Measurements from ENCODE around the gene RHOT2.

DNA sequence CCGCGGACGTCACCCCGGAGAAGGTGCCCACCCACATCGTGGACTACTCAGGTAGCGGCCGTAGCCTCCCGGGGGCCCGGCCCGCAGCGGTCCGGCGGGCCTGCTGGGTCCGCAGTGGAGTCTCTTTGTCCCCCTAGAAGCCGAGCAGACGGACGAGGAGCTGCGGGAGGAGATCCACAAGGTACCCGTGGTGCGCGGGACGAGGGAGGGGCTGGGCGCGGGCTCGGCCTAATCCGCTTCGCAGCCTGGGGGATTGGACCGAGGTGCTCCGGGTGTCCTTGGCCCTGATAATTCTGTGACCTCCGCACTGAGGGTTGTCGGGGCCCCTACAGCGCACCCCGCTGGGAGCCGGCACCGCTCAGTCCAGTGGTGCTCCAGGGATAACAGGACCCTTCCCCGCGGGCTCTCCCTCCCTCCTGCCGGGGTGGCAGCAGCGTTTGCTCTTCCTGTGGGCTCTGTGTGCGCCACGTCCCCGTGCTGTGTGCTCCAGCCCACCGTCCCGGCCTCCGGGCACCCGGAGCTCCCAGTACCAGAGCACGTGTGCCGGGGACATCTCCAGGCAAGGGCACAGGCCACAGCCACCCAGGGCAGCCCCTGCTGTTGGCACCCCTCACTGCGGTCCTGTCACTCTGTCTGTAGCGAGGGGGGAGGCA lies 713 bp downstream of the RHOT2 start:
- no peak for TF ChIP-seq CTCF (IDR thresholded peaks at IDR 0.05; ENCODE audit: low read length)
- no peak for TF ChIP-seq EZH2 (IDR thresholded peaks at IDR 0.05; ENCODE audit: borderline replicate concordance, low read length)
